ENCODE measurements around the gene TAS1R1. TPM values are rescaled to one million over a fixed set of nuclear protein-coding genes. Genes with fewer than 3 reads are reported as not detected.

TAS1R1 gene
- total and polyA plus RNA-seq, 9 of the 15 experiments (the other 6 are each of a cell fraction or from before 2014, with no cell fraction given), result 0.06 TPM; not detected in 8

GRCh38 chr1:6601923-6602668, 47.0 kb downstream of the TAS1R1 start (continued):
- TF ChIP-seq DLX4 (CRISPR knock-in tag; IDR thresholded peaks at IDR 0.05), result no peak
- peak; percentile 92 for TF ChIP-seq ARID4B (CRISPR knock-in tag; IDR thresholded peaks at IDR 0.05)
- TF ChIP-seq CBFB (CRISPR knock-in tag; IDR thresholded peaks at IDR 0.05), result no peak
- TF ChIP-seq PREB (CRISPR knock-in tag; IDR thresholded peaks at IDR 0.05), result peak; percentile 31; the same call in 1 of the 2 replicates
- no peak for TF ChIP-seq BCLAF1 (IDR thresholded peaks at IDR 0.05; ENCODE audit: borderline replicate concordance in 1 of 2, control insufficient read depth in 1 of 2, low read depth in 2 of 2, low read length in 1 of 2)
- TF ChIP-seq SNIP1 (IDR thresholded peaks at IDR 0.05; ENCODE audit: low read depth), result no peak
- no peak for TF ChIP-seq FOXM1 (IDR thresholded peaks at IDR 0.05; ENCODE audit: low read depth)
- TF ChIP-seq FOXM1 (CRISPR knock-in tag; IDR thresholded peaks at IDR 0.05; ENCODE audit: low read depth), result peak; percentile 98
- no peak for TF ChIP-seq SNRNP70 (optimal IDR thresholded peaks at IDR 0.05; ENCODE audit: low read depth, low read length)
- no peak for TF ChIP-seq LARP7 (IDR thresholded peaks at IDR 0.05)
- no peak for TF ChIP-seq TSHZ1 (CRISPR knock-in tag; IDR thresholded peaks at IDR 0.05)
- no peak for TF ChIP-seq BRF2 (IDR thresholded peaks at IDR 0.05; ENCODE audit: borderline replicate concordance, insufficient read depth, insufficient read length)
